GM12878 (cell line): ENCODE data around the gene TM9SF2. TPM values are rescaled to one million over a fixed set of nuclear protein-coding genes. Genes with fewer than 3 reads are reported as not detected.

Experiments
- CBX3 ChIP-seq: fragments of 200-600 bp; sonication (generic); IDR thresholded peaks from 2 replicates; pipeline ENCODE4 v1.6.1; 2016; ENCODE audit warnings: low read depth, borderline replicate concordance
- DPF2 ChIP-seq: fragments of 450-650 bp; IDR thresholded peaks from 2 replicates; pipeline ENCODE4 v1.6.1; 2017; ENCODE audit warnings: mild to moderate bottlenecking
- E2F4 ChIP-seq: IDR thresholded peaks from 2 replicates; pipeline ENCODE4 v1.6.1; 2012; ENCODE audit warnings: low read depth, low read length, improper control_type of control experiment
- HCFC1 ChIP-seq: fragments of 150-350 bp; IDR thresholded peaks from 2 replicates; pipeline ENCODE4 v1.6.1; 2014; ENCODE audit warnings: low read length
- IKZF2 ChIP-seq, 2 experiments: fragments of 450-650 bp; IDR thresholded peaks; 2 replicates each; pipeline ENCODE4 v1.6.1; 2017; ENCODE audit warnings: mild to moderate bottlenecking in 2 of 2, moderate library complexity in 2 of 2
- KDM1A ChIP-seq: fragments of 200-600 bp; sonication (generic); IDR thresholded peaks from 2 replicates; pipeline ENCODE4 v1.6.1; 2016; ENCODE audit warnings: borderline replicate concordance
- LARP7 ChIP-seq: fragments of 450-650 bp; IDR thresholded peaks from 2 replicates; pipeline ENCODE4 v1.6.1; 2017; ENCODE audit warnings: mild to moderate bottlenecking
- MEF2A ChIP-seq: IDR thresholded peaks from 2 replicates; pipeline ENCODE4 v1.6.1; 2011; ENCODE audit warnings: low read depth, mild to moderate bottlenecking, low read length, moderate library complexity; ENCODE audit not compliant: insufficient read depth
- MYB ChIP-seq: fragments of 150-350 bp; IDR thresholded peaks from 2 replicates; pipeline ENCODE4 v1.6.1; 2014; ENCODE audit warnings: mild to moderate bottlenecking, low read depth, low read length, borderline replicate concordance
- NR2C2 ChIP-seq: IDR thresholded peaks from 2 replicates; pipeline ENCODE4 v1.6.1; 2011; ENCODE audit warnings: borderline replicate concordance, low read depth; ENCODE audit not compliant: control insufficient read depth, insufficient read length
- REST ChIP-seq: IDR thresholded peaks from 2 replicates; pipeline ENCODE4 v1.6.1; 2012; ENCODE audit warnings: mild to moderate bottlenecking, low read depth, low read length
- TBL1XR1 ChIP-seq: IDR thresholded peaks from 2 replicates; pipeline ENCODE4 v1.6.1; 2012; ENCODE audit warnings: low read depth, low read length, improper control_type of control experiment
- TCF12 ChIP-seq: IDR thresholded peaks from 2 replicates; pipeline ENCODE4 v1.6.1; 2011; ENCODE audit warnings: low read depth, mild to moderate bottlenecking, low read length
- USF1 ChIP-seq: IDR thresholded peaks from 2 replicates; pipeline ENCODE4 v1.6.1; 2011; ENCODE audit warnings: borderline replicate concordance, low read depth, mild to moderate bottlenecking, moderate library complexity, mixed read lengths, low read length; ENCODE audit not compliant: insufficient read depth; ENCODE audit errors: extremely low read length
- ZNF24 ChIP-seq: fragments of 450-650 bp; IDR thresholded peaks from 2 replicates; pipeline ENCODE4 v1.6.1; 2017; ENCODE audit warnings: antibody characterized with exemption, mild to moderate bottlenecking
- ZSCAN29 ChIP-seq: fragments of 450-650 bp; IDR thresholded peaks from 2 replicates; pipeline ENCODE4 v1.6.1; 2017; ENCODE audit warnings: mild to moderate bottlenecking, moderate library complexity
- polyA plus RNA-seq, 11 experiments: library from polyadenylated mRNA; depleted of rRNA in 4 of 11; unstranded in 6 of 11; stranded (reverse) in 5 of 11; fragments of >200 nt; fragmentation: Nextera tagmentation in 4 of 11; fragmentation: Illumina TruSeq in 1 of 11; extraction: Ambion mirVana in 4 of 11; extraction: Trizol in 1 of 11; gene quantifications; 1 replicate in 1 of 11; 2 replicates in 10 of 11; pipeline versions ENCODE4 v1.2.1 to v1.2.3, GENCODE V29; 2011 to 2016; ENCODE audit warnings: inconsistent platforms in 2 of 11, missing spikeins in 2 of 11, low read depth in 1 of 11
- total RNA-seq, 4 experiments: library from RNA; depleted of rRNA in 3 of 4; stranded (reverse); fragments of >200 nt in 3 of 4; fragmentation: Illumina TruSeq in 1 of 4; extraction: Trizol in 1 of 4; gene quantifications; 2 replicates each; pipeline versions ENCODE4 v1.2.1 to v1.2.3, GENCODE V29; 2013 to 2021

TM9SF2 gene
- total and polyA plus RNA-seq, 10 of the 15 experiments (the other 5 are each of a cell fraction or from before 2014, with no cell fraction given) = 34.6 to 128 (median 79.2) TPM

GRCh38 chr13:99501184-99501847 is at the start of gene TM9SF2 (continued):
- TF ChIP-seq DPF2 = no peak
- 0 out of 2 replicates have a peak, but pooled peaks have one; percentile 11 for TF ChIP-seq MEF2A
- TF ChIP-seq ZNF24 = no peak
- TF ChIP-seq MYB = no peak
- TF ChIP-seq LARP7 = 0 out of 2 replicates have a peak, but pooled peaks have one; percentile 18
- TF ChIP-seq TBL1XR1 = no peak; the same call in 1 of the 2 replicates
- peak; percentile 78; the same call in 1 of the 2 replicates for TF ChIP-seq ZSCAN29
- peak; percentile 61 for TF ChIP-seq HCFC1
- TF ChIP-seq E2F4 = no peak
- TF ChIP-seq TCF12 = no peak; the same call in 1 of the 2 replicates
- TF ChIP-seq IKZF2 (IDR thresholded peaks at IDR 0.05) = peak; percentile 77 to 86
- TF ChIP-seq USF1 = peak; percentile 3
- no peak for TF ChIP-seq NR2C2
- TF ChIP-seq REST = no peak
- no peak for TF ChIP-seq CBX3
- no peak for TF ChIP-seq KDM1A
